HG03521 (cell line): ENCODE measurements around the gene TOMM22.
A peak's percentile ranks its signal among the peaks of the same experiment; 100 is the strongest.
"Not testable (repeated sequence)": the region's sequence is repeated elsewhere in the genome, so short reads cannot be mapped to it uniquely, and the experiment has no call there.

Source experiments
- ATAC-seq: cut with Tn5 transposase; IDR thresholded peaks from one replicate; pipeline ENCODE4 v1.9.1; 2021; ENCODE audit warnings: mild to moderate bottlenecking, moderate library complexity; ENCODE audit not compliant: unreplicated experiment

Gene TOMM22

DNA sequence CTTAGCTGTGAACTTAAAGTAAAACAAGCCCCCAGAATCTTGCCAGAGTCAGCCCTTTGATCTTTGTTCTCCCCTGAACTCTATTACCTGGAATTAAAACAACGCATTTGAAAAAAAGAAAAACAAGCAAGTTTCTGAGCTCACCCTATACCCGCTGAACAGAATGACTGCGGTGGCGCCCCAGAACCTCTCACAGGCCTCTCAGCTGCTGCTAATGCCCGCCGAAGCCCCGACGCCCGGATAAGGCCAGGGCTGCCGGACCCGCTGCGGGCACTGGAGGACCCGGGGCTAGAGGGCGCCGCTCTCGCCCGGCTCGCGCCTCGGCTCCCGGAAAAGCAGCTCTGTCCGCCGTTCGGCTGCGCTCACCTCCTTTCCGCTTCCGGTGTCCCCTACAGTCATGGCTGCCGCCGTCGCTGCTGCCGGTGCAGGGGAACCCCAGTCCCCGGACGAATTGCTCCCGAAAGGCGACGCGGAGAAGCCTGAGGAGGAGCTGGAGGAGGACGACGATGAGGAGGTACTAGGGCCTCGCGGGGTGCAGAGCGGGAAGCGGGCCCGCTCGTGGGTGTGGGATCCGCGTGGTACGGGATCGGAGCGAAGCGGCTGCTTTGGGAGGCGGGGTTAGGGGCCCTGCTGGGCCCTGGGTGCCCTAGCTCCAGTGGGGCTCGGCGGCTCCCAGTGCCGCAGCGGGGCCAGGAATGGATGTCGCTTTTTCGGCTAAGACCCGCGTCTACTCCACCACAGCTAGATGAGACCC is at the start of gene TOMM22:
Gene TOMM22 (plus strand): TSS at position 376 of the 754 bp plus-strand sequence. CDS start 22 bp downstream, at position 398.
- peak; percentile 90 for ATAC-seq

DNA sequence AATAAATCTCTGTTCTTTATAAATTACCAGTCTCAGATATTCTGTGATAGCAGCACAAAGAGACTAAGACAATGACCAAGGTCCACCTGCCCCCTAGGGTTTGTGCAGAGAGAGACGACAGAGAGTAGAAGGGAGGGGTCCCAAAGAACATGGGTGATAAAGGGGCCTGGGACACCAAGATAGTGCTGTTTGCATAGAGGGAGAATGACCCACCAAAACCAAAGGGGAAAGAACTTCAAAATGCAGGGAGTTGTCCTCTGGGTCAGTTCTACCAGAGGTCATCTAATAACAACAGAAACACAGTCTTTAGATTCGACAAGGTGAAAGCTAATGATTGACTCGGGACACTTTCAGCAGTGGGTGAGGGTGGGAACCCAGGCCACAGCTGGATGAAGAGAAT is 49.2 kb upstream of the TOMM22 start:
- no peak for ATAC-seq

DNA sequence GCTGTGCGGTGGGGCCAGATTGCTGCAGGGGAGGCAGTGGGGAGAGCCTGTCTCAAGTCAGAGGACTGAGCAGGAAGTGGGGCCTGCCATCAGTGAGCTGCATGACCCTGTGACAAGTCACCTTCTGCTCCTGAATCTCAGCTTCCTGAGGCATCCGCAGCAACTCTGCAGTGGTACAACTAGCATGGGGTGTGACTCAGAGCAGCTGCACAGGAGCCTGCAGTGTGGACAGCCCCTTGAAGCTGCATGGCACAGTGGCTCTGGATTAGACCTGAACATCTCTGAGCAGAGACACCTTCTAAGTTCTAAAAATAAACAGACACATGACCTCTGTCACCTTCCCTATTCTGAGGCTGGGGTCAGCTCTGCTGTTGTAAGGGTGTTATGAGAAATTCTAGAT is 43.5 kb upstream of the TOMM22 start:
- no peak for ATAC-seq

DNA sequence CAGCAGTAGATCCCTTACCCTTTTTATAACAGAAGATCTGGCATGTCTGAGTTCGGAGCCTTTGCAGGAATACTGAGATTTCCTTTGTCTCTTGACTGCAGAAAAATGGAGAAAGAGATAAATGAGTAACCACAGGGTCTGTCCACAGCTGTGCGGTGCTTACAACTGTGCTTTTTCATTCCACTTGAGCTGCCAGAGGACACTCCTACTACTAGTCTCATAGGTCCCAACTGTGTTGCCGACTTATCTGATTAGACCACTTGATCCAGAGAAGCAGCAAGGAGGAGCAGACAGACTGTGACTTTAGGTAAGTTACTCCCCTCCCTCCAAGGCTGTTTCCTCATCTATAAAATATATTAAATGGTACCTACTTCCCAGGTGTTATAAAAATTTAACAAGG is 43.0 kb upstream of the TOMM22 start:
- ATAC-seq: no peak

DNA sequence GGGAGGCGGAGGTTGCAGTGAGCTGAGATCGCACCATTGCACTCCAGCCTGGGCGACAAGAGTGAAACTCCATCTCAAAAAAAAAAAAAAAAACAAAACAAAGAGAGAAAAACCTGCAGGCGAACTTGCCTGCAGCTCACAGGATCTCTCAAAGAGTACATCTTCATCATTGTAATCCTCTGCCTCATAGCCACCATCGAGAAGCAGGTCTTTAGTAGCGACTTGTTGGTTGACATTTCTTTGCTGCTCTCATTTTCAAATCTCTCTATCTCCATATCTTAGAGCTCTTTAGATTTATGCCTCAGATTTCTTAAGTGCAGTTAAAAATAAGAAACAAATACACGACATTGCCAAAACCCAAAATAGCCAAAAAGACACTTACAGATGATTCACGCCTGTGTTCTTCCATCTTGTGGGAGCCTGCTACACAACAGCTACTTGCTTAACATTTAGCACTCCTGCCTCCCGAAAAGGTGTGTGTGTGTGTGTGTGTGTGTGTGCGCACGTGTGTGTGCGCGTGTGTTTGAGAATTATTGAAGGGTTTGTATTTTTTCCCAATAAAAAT is 40.2 kb upstream of the TOMM22 start:
- ATAC-seq: no peak

DNA sequence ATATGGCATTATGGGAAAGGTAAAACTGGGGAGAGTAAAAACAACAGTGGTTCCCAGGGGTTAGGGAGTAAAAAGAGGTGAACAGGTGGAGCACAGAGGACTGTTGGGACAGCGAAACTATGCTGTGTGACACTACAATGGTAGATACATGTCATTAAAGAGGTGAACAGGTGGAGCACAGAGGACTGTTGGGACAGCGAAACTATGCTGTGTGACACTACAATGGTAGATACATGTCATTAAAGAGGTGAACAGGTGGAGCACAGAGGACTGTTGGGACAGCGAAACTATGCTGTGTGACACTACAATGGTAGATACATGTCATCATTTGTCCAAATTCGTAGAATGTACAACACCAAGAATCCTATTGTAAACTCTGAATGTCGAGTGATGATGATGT is 37.5 kb upstream of the TOMM22 start:
- ATAC-seq: not testable (repeated sequence)

DNA sequence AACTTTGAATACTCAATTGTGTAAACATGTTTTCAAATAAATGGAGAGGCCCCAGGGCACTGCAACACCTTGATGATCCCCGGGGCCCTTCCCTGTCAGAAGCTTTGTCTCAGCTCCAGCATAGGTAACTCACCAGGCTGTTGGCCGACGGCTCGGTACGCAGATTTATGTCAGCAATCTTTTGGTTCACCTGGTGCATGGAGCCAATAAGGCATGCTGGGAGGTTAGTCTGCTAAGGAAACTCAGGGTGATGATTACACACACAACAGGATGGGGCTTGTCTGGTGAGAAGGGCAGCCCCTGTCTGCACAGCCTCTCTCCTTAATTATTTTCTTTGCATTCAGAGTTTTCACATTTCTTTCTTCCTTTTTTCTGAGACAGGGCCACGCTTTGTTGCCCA is 36.3 kb upstream of the TOMM22 start:
- no peak for ATAC-seq

DNA sequence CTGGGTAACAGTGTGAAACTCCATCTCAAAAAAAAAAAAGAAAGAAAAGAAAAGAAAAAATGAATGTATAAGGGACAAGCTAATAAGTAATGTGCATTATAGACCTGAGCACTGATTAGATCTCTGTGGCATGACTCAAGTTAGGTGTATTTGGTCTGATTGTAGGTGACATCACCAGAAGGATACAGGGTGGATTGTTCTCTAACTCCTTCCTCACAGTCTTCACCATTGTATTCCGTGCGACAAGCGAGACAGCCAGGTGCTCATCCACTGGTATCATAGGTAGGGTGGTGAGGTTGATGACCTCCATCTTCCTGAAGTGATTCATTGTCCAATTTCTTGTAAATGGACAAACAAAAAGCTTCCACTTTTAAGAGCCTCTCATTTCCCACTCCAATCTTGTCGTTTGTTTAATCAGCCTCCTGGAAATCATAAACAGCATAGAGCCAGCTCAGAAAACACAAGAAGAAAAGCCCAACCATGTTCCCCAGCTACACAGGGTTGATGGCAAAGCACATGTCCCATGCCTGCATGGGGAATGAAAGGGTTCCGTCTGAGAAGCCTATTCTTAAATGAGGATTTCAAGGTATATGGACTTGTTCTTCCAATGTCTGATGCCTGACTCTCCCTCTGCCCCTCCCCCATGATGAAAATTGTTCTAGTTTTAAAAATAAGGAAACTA is 31.8 kb upstream of the TOMM22 start:
- no peak for ATAC-seq

DNA sequence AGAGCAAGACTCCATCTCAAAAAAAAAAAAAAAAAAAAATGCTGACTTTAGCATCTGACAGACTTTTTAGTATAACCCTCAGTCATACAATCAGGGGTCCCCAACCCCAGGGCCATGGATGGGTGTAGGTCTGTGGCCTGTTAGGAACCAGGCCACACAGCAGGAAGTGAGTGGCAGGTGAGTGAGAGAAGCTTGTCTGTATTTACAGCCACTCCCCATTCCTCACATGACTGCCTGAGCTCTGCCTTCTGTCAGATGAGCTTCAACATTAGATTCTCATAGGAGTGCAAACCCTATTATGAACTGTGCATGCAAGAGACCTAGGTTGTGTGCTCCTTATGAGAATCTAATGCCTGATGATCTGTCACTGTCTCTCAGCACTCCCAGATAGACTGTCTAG is 28.9 kb upstream of the TOMM22 start:
- ATAC-seq: no peak

DNA sequence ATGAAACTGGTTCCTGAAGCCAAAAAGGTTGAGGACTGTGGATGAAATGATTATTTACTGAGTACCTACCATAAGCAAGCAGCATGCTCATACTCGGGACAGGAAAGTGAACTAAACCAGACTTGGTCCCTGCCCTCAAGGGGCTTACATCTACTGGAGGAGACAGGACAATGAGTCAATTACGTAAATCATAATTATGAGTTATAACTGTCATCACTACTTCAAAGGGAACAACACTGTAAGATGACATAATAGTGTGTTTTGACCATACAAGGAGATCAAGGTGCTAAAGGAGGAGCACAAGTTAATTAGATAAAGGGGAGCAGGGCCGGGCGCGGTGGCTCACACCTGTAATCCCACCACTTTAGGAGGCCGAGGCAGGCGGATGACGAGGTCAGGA is 28.0 kb upstream of the TOMM22 start:
- no peak for ATAC-seq

DNA sequence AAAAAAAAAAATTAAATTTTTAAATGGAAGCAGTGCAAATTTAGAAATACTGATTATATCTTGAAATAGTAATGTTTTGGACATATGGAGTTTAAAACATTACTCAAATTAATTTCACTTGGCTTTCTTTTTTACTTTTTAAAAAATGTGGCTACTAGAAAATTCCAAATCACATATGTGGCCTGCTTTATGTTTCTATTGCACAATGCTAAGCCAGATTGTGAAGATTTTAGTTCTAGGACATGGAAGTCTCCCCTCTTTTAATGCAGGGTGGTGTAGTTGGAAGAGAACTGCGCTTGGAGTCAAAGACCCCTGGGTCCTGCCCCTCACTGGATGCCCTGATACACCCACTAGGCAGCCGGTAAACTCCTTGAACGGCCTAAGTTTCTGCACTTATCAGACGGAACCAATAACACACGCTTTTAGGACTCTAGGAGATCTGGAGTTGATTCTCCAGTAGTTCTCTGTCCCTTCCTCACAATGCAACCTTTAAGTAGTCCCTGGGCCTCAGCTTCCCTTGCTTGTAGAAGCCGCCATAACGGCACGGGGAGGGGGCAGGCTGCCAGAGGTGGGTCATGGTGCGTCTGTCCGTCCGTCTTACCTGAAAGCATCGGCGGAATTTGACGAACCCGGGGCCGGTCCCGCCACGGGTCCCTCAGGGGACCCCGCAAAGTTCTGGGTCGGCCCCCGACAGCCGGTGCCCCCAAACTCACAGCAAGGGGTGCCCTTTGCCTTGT is 26.1 kb upstream of the TOMM22 start:
- ATAC-seq: no peak

DNA sequence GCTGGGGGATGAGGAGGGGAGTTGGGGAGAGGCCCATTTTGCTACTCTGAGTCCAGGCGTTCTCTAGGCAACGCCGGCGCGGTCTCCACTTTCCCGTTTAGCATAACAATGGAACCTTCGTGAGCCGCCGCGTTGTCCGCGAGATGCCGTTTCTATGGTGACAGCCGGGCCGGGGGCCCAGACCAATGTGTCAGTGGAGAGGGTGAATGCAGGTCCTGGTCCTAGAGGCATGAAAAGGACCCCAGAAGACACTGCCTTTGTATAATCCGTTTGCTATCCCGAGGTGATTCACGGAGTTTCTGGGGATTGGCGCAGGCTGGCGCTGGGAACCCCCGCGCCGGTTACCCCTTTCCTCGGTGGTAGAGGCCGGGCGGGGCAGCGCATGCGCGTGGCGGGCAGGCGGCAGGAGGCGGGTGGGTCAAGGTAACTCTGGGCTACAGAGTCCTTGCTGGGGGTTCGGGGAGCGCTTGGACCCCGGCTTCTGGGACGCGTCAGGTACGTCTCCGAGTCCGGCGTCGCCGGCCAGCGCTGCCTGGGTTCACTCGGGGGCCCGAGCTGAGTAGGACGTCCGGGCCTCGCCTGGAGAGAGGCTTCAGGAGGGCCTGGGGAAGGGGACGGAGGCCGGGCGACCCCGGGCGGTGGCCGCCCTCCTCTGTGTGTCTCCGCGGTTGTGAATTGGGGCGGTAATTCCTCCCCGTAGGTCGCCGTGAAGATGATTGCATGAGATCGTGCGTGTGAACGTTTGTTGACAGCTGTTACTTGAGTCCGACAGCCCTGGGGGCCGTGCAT is 25.3 kb upstream of the TOMM22 start, which contains the start of the genes CBY1 and FAM227A:
Gene CBY1 (plus strand): TSS at position 383 of the 789 bp plus-strand sequence. CDS start 11,417 bp downstream, outside the sequence.
Gene FAM227A (minus strand): TSS at position 137 of the 789 bp plus-strand sequence. CDS start 6,224 bp downstream, outside the sequence.
- ATAC-seq: peak; percentile 67

DNA sequence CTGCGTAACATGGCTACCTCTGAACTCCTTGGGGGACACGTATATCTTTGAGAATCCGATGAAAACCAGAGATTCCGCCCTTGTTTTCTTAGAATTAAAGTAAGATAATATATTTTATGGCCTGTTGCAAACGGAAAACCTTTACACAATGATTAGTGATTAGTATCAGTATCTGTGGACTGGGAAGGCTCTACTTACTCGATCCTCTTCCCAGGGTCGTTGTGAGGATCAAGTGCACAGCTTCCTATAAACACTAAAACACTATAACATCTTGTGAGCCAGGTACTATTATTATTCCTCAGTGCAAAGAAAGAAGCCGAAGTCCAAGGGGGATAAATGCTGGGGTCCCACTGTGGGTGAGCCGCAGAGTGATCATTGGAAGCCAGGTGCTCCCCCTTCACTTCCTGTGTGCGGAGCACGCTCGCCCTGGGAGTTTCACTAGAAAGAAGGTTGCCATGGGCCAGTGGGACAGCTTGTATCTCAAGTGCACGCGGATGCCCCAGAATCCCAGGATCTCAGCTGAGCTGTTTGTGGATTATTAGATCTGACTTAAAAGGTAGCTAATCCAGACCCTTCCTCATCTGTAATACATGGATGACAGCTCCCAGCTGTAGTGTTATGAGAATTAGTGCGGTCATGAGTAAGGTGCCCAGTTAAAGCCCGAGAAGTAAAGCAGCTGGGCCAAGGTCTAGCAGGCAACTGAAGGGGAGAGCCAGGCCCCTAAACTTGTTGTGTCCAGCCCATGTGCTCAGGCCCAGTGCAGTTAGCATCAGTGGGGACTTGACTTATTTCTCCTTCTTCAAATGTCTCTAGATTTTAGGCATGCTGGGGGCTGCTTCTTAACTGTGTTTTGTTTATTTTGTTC is 24.5 kb upstream of the TOMM22 start:
- ATAC-seq: peak; percentile 35

DNA sequence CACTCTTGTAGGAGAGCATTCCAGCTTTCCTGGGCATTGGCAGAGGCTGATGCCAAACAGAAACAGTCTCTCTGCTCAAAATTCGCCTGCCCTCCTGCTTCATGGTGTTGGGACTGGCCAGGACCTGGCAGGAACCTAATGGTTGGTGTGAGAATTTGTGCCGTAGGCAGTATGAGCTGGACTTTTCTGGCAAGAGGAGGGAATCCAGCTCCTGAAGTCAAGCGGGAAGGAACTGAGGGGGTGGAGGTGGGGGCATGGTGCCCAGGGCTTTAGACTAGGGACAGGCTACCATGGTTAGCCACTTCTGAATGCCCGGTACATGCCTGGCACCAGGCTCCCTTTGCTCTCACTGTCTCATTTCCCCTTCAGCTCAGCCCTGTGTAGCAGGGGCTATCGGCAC is 6.9 kb upstream of the TOMM22 start:
- no peak for ATAC-seq

DNA sequence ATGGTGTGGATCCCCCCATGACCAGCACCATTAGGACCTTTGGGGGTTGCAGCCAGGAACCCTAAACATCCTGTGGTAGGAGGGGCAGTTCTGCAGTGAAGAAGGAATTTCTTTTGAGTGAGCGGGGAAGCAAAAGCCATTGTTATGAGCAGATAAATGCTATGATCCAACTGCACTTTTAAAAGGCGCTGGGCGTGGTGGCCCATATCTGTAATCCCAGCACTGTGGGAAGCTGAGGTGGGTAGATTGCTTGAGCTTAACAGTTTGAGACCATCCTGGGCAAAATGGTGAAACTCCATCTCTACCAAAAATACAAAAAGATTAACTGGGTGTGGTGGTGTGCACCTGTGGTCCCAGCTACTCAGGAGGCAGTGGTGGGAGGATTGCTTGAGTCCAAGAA is 5.9 kb upstream of the TOMM22 start:
- ATAC-seq: no peak

DNA sequence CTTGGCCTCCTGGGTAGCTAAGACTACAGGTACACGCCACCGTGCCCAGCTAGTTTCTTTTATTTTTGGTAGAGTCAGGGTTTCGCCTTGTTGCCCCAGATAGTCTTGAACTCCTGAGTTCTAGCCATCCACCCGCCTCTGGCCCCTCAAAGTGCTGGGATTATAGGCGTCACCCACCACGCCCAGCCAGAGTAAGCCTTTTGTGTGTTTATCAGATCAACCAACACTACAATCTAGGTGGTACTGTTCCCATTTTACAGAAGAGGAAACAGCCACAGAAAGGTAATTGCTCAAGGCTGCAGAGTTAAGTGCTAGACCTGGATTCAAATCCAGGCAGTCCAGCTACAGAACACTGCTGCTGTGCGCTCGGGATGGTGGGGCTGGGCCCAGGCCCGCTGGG is 3.1 kb downstream of the TOMM22 start:
- no peak for ATAC-seq

DNA sequence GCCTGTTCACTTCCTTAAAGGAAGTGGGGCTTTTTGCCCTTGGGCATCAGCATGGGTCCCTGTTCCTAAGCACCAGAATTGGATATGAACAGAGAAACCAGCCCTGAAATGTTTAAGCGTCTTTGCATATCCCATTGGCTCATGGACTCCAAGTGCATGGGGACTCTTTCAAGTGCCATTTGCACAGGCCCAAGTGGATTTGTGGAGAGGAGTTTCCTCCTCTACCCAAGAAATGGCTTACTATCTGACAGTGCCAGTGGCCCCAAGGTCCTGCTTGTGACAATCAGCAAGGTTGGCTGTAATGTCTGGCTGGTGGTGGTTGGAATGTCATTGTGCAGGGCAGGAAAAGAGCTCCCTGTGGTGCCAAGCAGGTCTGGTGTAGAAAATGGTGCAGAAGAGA is 4.0 kb downstream of the TOMM22 start:
- ATAC-seq: no peak

DNA sequence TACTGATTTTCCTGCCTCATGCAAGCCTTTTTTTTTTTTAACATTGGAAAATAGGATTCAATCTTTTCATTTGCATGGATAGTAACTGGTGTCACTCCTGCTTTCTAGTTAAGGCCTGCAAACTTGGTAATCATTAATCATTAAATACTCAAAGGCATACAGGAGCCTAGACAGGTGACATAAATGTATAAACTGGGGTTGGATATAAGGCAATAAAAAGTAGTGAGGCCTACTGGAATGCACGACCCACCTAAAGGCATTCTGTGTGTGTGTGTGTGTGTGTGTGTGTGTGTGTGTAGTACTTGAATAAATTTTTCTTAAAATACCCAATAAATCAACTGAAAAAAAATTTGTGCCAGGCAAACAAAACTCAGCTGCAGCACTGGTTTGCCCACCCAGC is 7.9 kb downstream of the TOMM22 start:
- ATAC-seq: no peak

DNA sequence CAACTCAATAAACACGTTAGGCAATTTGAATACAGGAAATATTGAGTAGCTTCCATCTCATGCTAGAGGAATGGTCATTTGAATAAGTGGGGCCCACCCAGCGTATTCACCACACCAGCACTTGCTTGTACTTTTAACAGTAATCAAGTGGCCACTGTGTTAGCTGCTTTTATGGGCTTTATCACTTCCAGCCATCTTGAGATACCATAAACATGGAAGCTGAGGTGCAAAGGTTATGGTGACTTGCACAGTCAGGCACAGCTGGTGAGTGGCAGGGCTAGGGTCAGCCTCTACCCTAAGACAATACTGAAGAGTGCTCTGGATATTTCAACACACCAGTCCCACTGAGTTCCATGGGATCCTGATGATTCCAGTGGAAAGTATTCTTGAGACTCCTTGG is 12.3 kb downstream of the TOMM22 start:
- no peak for ATAC-seq

DNA sequence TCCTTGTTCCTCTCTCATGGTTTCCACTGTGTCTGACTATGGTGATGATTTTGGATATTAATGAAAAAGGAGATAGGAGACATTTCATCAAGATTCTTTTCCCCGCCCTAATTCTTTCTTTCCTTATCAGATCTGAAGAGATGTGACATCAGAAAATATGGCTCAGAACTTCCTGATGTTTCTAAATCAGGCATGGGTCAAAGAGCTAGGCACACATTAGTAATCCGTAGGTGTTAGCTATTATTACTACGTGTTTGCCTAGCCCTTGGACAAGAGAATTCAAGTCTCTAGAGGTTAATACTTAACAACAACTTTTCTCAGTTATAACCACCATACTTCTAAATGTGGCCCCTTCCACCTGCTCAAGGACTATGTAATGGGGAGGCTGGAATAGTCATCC is 13.2 kb downstream of the TOMM22 start:
- no peak for ATAC-seq
